Keratinocyte (primary cell): Measurements from ENCODE around the gene TSC22D2. TPM values are rescaled to one million over a fixed set of nuclear protein-coding genes. Genes with fewer than 3 reads are reported as not detected.

Source experiments
- DNase-seq: peaks from one replicate; pipeline ENCODE4 v3.0.0-alpha.2; 2011; ENCODE audit warnings: low read depth, missing footprints, low spot score
- FAIRE-seq: peaks from 2 replicates; lab custom pipeline; 2011; peaks lifted over from hg19 to GRCh38; lab: Jason Lieb, UNC
- H2AFZ ChIP-seq: 2 replicates; pipeline ENCODE4 v1.6.0; 2012; ENCODE audit warnings: low read length, control low read depth, inconsistent platforms; ENCODE audit not compliant: control insufficient read depth
- H3K27ac ChIP-seq: 2 replicates; pipeline ENCODE4 v1.5.1; 2011; ENCODE audit warnings: low read length; ENCODE audit not compliant: control insufficient read depth, insufficient read depth
- H3K27me3 ChIP-seq: 3 replicates; pipeline ENCODE4 v1.6.0; 2011; ENCODE audit warnings: low read length; ENCODE audit not compliant: control insufficient read depth, insufficient read depth; ENCODE audit errors: extremely low read depth
- H3K36me3 ChIP-seq, 2 experiments: 2 replicates in 1 of 2; 3 replicates in 1 of 2; pipeline ENCODE4 v1.5.1; 2011; ENCODE audit warnings: low read length in 2 of 2, mild to moderate bottlenecking in 1 of 2; ENCODE audit not compliant: control insufficient read depth in 2 of 2, insufficient read depth in 2 of 2; ENCODE audit errors: extremely low read depth in 1 of 2
- H3K4me1 ChIP-seq: 3 replicates; pipeline ENCODE4 v1.5.1; 2011; ENCODE audit warnings: low read length; ENCODE audit not compliant: control insufficient read depth, insufficient read depth; ENCODE audit errors: extremely low read depth
- H3K4me2 ChIP-seq: 3 replicates; pipeline ENCODE4 v1.6.0; 2011; ENCODE audit warnings: low read depth, low read length; ENCODE audit not compliant: control insufficient read depth, insufficient read depth; ENCODE audit errors: extremely low read depth
- H3K4me3 ChIP-seq, 3 experiments: fragments of 200-600 bp in 1 of 3; sonication (generic) in 1 of 3; 2 replicates in 2 of 3; 3 replicates in 1 of 3; pipeline ENCODE4 v1.5.1; 2011 to 2016; ENCODE audit warnings: low read length in 3 of 3, mild to moderate bottlenecking in 3 of 3, control low read depth in 2 of 3, inconsistent platforms in 1 of 3, low read depth in 1 of 3, mixed read lengths in 1 of 3, mixed run types in 1 of 3, moderate library complexity in 1 of 3; ENCODE audit not compliant: control insufficient read depth in 2 of 3, insufficient read depth in 2 of 3; ENCODE audit errors: extremely low read depth in 1 of 3
- H3K79me2 ChIP-seq: 2 replicates; pipeline ENCODE4 v1.6.0; 2012; ENCODE audit warnings: low read length; ENCODE audit not compliant: control insufficient read depth, insufficient read depth
- H3K9ac ChIP-seq: 3 replicates; pipeline ENCODE4 v1.6.0; 2011; ENCODE audit warnings: low read length; ENCODE audit not compliant: control insufficient read depth, insufficient read depth; ENCODE audit errors: extremely low read depth
- H3K9me1 ChIP-seq: 3 replicates; pipeline ENCODE4 v1.6.0; 2011; ENCODE audit warnings: low read length; ENCODE audit not compliant: control insufficient read depth, insufficient read depth; ENCODE audit errors: extremely low read depth
- H3K9me3 ChIP-seq: 2 replicates; pipeline ENCODE4 v1.5.1; 2012; ENCODE audit warnings: low read depth, low read length; ENCODE audit not compliant: control insufficient read depth
- H4K20me1 ChIP-seq: 3 replicates; pipeline ENCODE4 v1.6.0; 2011; ENCODE audit warnings: low read length; ENCODE audit not compliant: control insufficient read depth, insufficient read depth; ENCODE audit errors: extremely low read depth
- CTCF ChIP-seq, 3 experiments: IDR thresholded peaks in 1 of 3; conservative IDR thresholded peaks in 1 of 3; optimal IDR thresholded peaks in 1 of 3; 2 replicates in 2 of 3; 3 replicates in 1 of 3; pipeline versions ENCODE3 to v1.5.1; 2011; ENCODE audit warnings: low read length in 3 of 3, mild to moderate bottlenecking in 3 of 3, moderate library complexity in 2 of 3, control low read depth in 1 of 3, inconsistent platforms in 1 of 3; ENCODE audit not compliant: insufficient read depth in 2 of 3; ENCODE audit errors: extremely low read depth in 1 of 3
- EZH2 ChIP-seq: IDR thresholded peaks from one replicate; pipeline ENCODE4 v1.6.1; 2012; ENCODE audit warnings: inconsistent platforms, mild to moderate bottlenecking, low read length, moderate library complexity
- dilution Hi-C: fragments of 300-500 bp; cut with MboI; formaldehyde crosslinking; loops from one replicate; pipeline ENCODE4 v1.7.0; 2020; ENCODE audit warnings: low sequenced_read_pairs; ENCODE audit not compliant: extremely low pct_ligation_motif_present
- polyA plus RNA-seq, 5 experiments: library from polyadenylated mRNA; depleted of rRNA in 3 of 5; stranded (reverse) in 3 of 5; stranded (forward) in 1 of 5; unstranded in 1 of 5; fragments of >200 nt; gene quantifications; 1 replicate in 1 of 5; 2 replicates in 3 of 5; 3 replicates in 1 of 5; pipeline versions ENCODE4 v1.2.1 to v1.2.3, GENCODE V29; 2011 to 2012; ENCODE audit warnings: missing spikeins in 2 of 5, low read depth in 1 of 5, low replicate concordance in 1 of 5

TSC22D2 gene
- polyA plus RNA-seq, 1 donor (not counting 4 experiments of a cell fraction or from before 2014, with no cell fraction given): 22.3 TPM

GRCh38 chr3:150433347-150433746 lies 25.2 kb downstream of the TSC22D2 start:
- no peaks in the 10 kb centered on the region for H3K9me3 ChIP-seq
- H3K9ac ChIP-seq: no peak overlapping the region
- H4K20me1 ChIP-seq: no peaks in the 10 kb centered on the region
- DNase-seq (no peak), FAIRE-seq (no peak)
- H3K36me3 ChIP-seq: peaks cover 2 to 4% of the 10 kb centered on the region in 2 experiments
- H3K4me3 ChIP-seq: no peak overlapping the region
- no peak overlapping the region for H2AFZ ChIP-seq
- H3K9me1 ChIP-seq: peaks cover 4% of the 10 kb centered on the region
- peaks cover 94% of the 10 kb centered on the region for H3K79me2 ChIP-seq
- H3K4me2 ChIP-seq: no peak overlapping the region
- H3K4me1 ChIP-seq: peaks cover 3% of the 10 kb centered on the region
- TF ChIP-seq EZH2 (no peak), CTCF (optimal IDR thresholded peaks at IDR 0.05 in 1 of 3, IDR thresholded peaks at IDR 0.05 in 1 of 3, conservative IDR thresholded peaks at IDR 0.05 in 1 of 3; ENCODE audit: extremely low read depth in 1 of 3, insufficient read depth in 2 of 3, low read length in 3 of 3) (no peak)
- no peaks in the 10 kb centered on the region for H3K27me3 ChIP-seq
- no peak overlapping the region for H3K27ac ChIP-seq
- dilution Hi-C loops: no loop called here

DNA sequence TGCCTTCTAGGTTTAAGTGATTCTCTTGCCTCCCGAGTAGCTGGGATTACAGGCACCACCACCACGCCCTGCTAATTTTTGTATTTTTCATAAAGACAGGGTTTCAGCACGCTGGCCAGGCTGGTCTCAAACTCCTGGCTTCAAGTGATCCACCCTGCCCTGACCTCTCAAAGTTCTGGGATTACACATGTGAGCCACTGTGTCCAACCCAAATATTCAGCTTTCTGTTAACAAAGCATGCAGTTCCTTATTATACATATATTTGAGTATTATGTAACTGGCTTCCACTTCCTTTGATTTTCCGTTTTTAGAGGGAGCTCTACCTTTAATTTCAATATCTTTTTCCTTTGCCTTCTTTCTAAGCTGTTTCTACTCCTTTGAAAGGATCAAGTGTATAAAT lies 26.1 kb downstream of the TSC22D2 start:
- Histone ChIP-seq H3K9ac (no peak overlapping the region), H3K4me2 (no peak overlapping the region), H3K79me2 (peaks cover 91% of the 10 kb centered on the region), H3K27me3 (no peaks in the 10 kb centered on the region), H3K27ac (no peak overlapping the region), H3K36me3 (peaks cover 0 to 4% of the 10 kb centered on the region in 2 experiments), H3K9me1 (peaks cover under 1% of the 10 kb centered on the region), H3K9me3 (no peaks in the 10 kb centered on the region), H2AFZ (no peak overlapping the region), H3K4me1 (peaks cover 3% of the 10 kb centered on the region), H3K4me3 (no peak overlapping the region), H4K20me1 (peaks cover 2% of the 10 kb centered on the region)
- dilution Hi-C loops: no loop called here
- DNase-seq: no peak
- FAIRE-seq: no peak
- no peak for TF ChIP-seq CTCF (optimal IDR thresholded peaks at IDR 0.05 in 1 of 3, IDR thresholded peaks at IDR 0.05 in 1 of 3, conservative IDR thresholded peaks at IDR 0.05 in 1 of 3; ENCODE audit: extremely low read depth in 1 of 3, insufficient read depth in 2 of 3, low read length in 3 of 3)
- no peak for TF ChIP-seq EZH2
